GM21447 (cell line): ENCODE data around the gene ZMIZ1.
"Not testable (repeated sequence)": the region's sequence is repeated elsewhere in the genome, so short reads cannot be mapped to it uniquely, and the experiment has no call there.

ENCODE experiments used
- ATAC-seq: cut with Tn5 transposase; IDR thresholded peaks from one replicate; pipeline ENCODE4 v1.9.1; 2021; ENCODE audit not compliant: unreplicated experiment

The ZMIZ1 gene

GRCh38 chr10:79277579-79278269 lies 209.0 kb downstream of the ZMIZ1 start:
- ATAC-seq: no peak

GRCh38 chr10:79279047-79279446 lies 210.3 kb downstream of the ZMIZ1 start:
- not testable (repeated sequence) for ATAC-seq

- ATAC-seq: no peak
Observed at GRCh38 chr10:79280956-79281355, 212.2 kb downstream of the ZMIZ1 start.

- ATAC-seq: no peak
Observed at GRCh38 chr10:79282388-79282787, 213.6 kb downstream of the ZMIZ1 start.

GRCh38 chr10:79283616-79284015 lies 214.8 kb downstream of the ZMIZ1 start:
- ATAC-seq: no peak

GRCh38 chr10:79284158-79284871 lies 215.5 kb downstream of the ZMIZ1 start:
- ATAC-seq: no peak

GRCh38 chr10:79285315-79286197 lies 216.8 kb downstream of the ZMIZ1 start:
- ATAC-seq: peak; percentile 70

- ATAC-seq: peak; percentile 75
Observed at GRCh38 chr10:79286318-79286951, 217.7 kb downstream of the ZMIZ1 start.

GRCh38 chr10:79287973-79288723 lies 219.4 kb downstream of the ZMIZ1 start:
- no peak for ATAC-seq

- no peak for ATAC-seq
Observed at GRCh38 chr10:79289801-79290200, 221.0 kb downstream of the ZMIZ1 start.

- ATAC-seq: no peak
Observed at GRCh38 chr10:79292026-79292766, 223.4 kb downstream of the ZMIZ1 start.

- ATAC-seq: no peak
Observed at GRCh38 chr10:79292891-79293746, 224.4 kb downstream of the ZMIZ1 start.

GRCh38 chr10:79293841-79294581 lies 225.2 kb downstream of the ZMIZ1 start:
- no peak for ATAC-seq

- no peak for ATAC-seq
Observed at GRCh38 chr10:79295563-79295962, 226.8 kb downstream of the ZMIZ1 start.

GRCh38 chr10:79296431-79296830 lies 227.7 kb downstream of the ZMIZ1 start:
- ATAC-seq: no peak

GRCh38 chr10:79298403-79299244 lies 229.9 kb downstream of the ZMIZ1 start:
- ATAC-seq: no peak
